Measurements from ENCODE around the gene SCART1.
"Not testable (repeated sequence)": the region's sequence is repeated elsewhere in the genome, so short reads cannot be mapped to it uniquely, and the experiment has no call there.

SCART1 gene

DNA sequence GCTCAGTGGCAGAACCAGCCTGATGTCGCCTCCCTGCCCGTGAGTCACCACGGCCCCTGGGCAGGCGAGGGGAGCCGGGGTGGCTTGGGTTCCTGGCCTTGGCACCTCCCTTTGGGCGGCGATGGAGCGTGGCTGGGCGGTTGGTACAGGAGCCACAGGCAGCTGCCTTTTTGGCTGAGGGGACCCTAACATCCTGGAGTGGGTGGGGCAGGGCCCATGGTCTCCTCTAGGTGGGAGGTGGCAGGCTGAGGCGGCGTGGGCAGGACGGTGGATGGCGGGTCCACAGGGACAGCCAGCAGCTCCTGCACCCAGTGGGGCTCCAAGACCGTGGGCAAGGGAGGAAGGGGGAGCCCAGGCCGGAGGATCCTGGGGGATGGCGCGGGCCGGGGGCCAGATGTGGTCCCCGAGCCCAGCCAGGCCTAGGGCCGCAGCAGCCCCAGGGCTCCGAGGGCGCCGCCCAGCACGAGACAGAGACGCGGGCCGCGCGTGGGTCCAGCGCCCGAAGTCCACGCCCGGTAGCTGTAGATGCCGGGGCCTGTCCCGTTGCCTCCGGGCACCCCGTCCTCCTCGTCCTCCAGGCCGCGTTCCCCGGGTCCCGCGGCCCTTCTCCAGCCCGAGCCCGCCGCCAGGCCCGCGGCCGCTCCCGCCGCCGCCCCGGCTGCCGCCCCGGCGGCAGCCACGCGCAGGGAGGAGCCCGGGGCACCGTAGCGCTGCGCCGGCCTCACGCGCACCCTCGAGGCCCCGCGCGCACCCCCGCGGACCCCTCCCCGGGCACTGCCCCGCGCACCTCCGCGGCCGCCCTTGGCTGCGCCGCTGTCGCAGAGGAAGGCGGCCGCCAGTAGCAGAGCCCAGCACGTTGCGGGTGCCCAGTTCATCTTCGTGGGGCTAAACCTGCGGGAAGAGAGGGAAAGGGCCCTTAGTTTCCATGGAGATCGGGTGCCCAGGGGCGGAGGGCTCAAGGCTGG is 30.7 kb upstream of the SCART1 start:
- Mint-ChIP-seq H3K4me3 (peak overlapping the region; percentile 70), H3K4me1 (peaks cover 24% of the 10 kb centered on the region), H3K27ac (no peak overlapping the region), H3K36me3 (peaks cover 19% of the 10 kb centered on the region), H3K9me3 (no peaks in the 10 kb centered on the region), H3K27me3 (no peaks in the 10 kb centered on the region)
- ATAC-seq: peak; percentile 49

DNA sequence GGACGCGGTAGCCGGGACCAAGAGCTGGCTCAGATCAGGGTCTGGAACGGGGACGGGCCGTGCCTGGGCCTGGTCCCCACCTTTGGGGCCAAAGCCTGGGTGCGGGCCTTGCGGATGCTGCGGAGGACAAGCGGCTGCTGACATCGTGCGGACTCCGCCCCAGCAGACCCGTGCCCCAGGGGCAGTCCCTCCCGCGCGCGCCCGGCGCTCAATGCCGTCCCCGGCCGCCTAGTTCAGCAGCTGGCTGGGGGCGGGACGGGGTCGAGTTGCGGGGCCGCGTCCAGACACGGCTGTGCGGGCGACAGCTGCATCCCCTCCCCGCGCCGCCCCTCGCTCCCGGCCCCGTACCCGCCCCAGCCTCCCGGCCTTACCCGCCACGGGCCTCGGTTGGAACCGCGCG is 29.6 kb upstream of the SCART1 start:
- H3K9me3 Mint-ChIP-seq, H3K27me3 Mint-ChIP-seq, H3K27ac Mint-ChIP-seq, H3K4me3 Mint-ChIP-seq: not testable (repeated sequence)
- Mint-ChIP-seq H3K36me3 (peaks cover 11% of the 10 kb centered on the region), H3K4me1 (peaks cover 24% of the 10 kb centered on the region)
- peak; percentile 44 for ATAC-seq

DNA sequence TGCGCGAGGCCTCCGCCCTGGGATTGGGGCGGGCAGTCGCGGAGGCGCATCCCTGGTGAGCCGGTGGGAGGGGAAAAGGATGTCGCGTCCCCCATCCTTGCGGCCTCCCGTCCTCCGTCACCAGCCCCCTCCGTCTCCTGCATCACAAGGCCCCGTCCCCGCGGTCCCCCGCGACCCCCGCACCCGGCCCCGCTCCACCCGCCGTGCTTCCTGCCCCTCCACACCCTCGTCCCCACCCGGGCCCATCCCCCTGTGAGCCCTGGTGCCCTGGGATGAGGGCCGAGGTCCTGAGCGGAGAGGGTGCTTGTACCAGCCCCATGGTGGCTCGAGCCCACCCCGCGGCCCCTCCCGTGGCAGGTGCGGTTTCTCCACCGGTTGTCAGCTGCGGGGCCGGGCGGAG is 29.1 kb upstream of the SCART1 start, which contains the start of gene SPRN:
Gene SPRN (minus strand): TSS at position 25 of the 400 bp plus-strand sequence. CDS start 944 bp downstream, outside the sequence.
- Mint-ChIP-seq H3K4me3 (peak within 1 kb of the TSS; percentile 70), H3K4me1 (peaks cover 24% of the 10 kb centered on the region)
- peak; percentile 59 for ATAC-seq
- not testable (repeated sequence) for H3K36me3 Mint-ChIP-seq, H3K27ac Mint-ChIP-seq, H3K27me3 Mint-ChIP-seq, H3K9me3 Mint-ChIP-seq

DNA sequence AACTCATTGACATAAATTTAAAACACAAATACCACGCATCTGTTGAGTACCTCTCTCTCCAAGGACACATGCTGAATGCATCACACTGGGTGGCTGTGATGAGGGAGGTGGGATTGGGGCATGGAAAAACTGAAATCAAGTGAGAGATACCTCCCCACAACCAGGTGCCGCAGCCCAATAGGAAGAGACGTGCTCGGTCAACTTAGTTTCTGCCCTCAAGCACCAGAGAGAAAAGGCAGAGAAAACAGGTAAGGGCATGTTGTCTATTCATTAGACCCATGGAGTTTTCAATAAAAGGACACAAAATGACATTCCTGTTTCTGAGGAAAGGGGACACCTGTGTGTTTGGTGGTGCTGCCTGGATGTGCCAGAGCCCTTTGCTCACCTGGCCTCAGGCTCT is 24.2 kb upstream of the SCART1 start:
- not testable (repeated sequence) for H3K36me3 Mint-ChIP-seq, H3K4me1 Mint-ChIP-seq, ATAC-seq, H3K4me3 Mint-ChIP-seq, H3K27ac Mint-ChIP-seq, H3K27me3 Mint-ChIP-seq, H3K9me3 Mint-ChIP-seq

DNA sequence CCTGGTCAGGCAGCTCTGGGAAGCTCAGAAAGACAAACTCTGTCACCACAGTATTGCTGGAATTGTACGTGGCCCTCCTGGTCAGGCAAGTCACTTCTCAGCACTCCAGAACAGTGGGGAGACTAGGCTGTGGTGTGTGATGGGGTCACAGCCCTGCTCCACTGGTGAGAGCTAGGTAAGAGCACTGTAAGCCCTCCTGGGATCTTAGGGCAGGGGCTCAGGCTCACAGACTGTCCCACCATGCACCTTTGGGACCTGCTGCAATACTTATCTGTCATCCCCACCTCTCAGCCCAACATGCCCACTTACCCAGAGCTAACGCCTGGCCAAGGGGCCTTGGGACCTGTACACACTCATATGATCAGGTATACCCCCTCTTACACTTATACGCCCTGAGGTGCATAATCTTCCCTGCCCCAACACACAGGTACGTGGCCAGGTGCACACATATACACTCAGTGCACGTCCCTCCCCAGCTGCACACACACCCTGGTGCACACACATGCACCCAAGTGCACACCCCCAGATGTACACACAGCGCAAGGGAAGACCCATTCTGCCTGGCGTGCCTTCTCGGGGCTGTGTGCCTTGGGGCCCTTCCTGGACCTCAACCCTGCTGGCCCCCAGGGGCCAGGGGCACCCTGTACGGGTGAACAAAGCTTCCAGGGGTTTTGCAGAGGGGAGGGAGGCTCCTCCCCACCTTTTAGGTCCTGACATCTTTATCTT is 21.7 kb upstream of the SCART1 start:
- H3K27me3 Mint-ChIP-seq, H3K4me1 Mint-ChIP-seq, H3K36me3 Mint-ChIP-seq, H3K9me3 Mint-ChIP-seq, H3K4me3 Mint-ChIP-seq, H3K27ac Mint-ChIP-seq: not testable (repeated sequence)
- ATAC-seq: peak; percentile 54

DNA sequence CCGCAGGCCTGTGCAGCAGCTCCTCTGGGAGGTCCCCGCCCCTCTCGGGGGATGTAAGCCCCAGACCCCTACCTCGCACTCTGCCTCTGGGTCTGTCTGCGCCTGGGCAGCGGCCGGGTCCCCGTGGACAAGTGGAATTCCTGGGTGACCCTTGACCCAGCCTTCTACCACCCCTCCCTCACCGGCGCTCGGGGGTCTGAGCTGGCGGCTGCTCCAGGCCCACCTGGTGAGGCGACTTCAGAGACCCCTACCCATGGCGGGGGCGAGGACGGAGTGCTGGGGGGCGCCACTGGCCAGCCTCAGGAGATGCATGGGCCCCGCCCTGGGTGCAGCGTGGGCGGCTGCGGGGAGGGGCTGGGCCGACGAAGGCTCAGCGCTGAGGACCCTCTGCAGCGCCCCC is 21.0 kb upstream of the SCART1 start:
- H3K9me3 Mint-ChIP-seq, ATAC-seq, H3K27ac Mint-ChIP-seq, H3K27me3 Mint-ChIP-seq, H3K4me1 Mint-ChIP-seq, H3K36me3 Mint-ChIP-seq, H3K4me3 Mint-ChIP-seq: not testable (repeated sequence)

DNA sequence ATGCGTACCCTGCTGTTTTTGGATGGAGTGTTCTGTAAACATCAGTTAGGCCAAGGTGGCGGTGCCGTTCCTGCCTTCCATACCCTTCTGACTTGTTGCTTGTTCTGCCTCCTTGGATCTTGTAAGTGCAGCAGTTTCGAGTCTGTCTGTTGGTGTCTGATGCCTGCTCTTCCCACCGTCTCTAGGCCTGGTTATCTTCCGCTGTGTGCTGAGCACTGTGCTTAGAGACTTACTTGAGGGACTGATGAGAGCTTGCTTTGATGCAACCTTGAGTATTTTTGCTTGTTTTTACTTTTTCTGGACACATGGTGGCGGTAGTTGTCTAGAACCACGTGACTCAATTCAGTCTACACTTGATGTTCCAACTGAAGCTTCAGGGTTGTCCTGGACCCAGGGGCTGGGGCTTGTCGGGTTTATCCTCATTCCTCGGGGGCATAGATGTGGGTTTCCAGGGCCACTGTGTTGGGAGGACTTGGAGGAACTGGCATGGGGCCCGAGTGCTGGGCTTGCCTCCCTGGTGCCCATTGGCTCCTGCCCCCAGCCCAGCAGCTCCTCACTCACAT is 15.0 kb upstream of the SCART1 start:
- H3K4me3 Mint-ChIP-seq: no peak overlapping the region

DNA sequence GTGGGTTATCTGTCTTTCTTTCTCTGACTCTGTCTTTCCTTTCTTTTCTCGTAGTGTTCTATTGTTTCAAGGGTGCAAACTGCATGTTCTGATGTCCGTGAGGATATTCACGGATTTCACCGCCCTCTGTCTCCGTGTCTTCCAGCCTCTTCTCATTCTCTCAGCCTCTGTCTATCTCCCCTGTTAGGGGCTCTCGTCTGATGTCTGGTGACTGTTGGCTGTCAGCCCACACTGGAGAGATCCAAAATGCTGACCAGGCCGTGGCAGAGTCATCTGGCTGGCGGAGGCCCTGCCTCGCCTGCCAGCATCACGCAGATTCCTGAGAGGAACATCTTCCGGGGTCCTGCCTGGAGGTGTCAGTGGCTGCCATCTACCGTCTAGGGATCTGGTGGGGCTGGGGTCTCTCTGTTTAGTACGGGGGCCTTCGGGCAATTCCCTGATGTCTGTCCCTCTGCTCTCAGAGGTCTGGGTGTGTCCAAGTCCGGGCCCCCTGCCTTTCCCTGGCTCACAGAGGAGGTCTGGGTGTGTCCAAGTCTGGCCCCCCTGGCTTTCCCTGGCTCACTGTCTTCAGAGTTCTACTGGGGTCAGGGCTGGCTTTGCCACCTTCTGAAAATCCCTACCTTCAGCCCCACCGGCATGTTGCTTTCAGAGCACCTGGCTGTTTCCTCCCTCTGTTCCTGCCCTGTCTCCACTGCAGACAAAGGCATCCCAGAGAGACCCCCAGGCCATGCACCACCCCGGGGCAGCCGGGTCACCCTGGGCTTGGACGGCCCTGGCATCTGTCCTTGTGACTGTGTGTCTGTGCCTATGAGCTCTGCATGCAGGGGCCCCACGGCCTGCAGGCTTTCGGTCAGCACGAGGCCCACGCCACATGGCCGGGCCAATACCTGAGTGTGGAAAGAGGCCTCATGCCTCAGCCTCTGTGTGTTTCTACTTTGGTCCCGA is 14.0 kb upstream of the SCART1 start:
- Mint-ChIP-seq H3K27me3 (peaks cover 8% of the 10 kb centered on the region), H3K4me3 (no peak overlapping the region), H3K27ac (no peak overlapping the region), H3K4me1 (peaks cover 21% of the 10 kb centered on the region), H3K36me3 (no peaks in the 10 kb centered on the region), H3K9me3 (peaks cover 6% of the 10 kb centered on the region)
- ATAC-seq: no peak

More for the DNA sequence above, 15.0 kb upstream of the SCART1 start:
- ATAC-seq: no peak
- Mint-ChIP-seq H3K36me3 (no peaks in the 10 kb centered on the region), H3K9me3 (peaks cover 6% of the 10 kb centered on the region), H3K27ac (no peak overlapping the region), H3K27me3 (peaks cover 7% of the 10 kb centered on the region), H3K4me1 (peaks cover 21% of the 10 kb centered on the region)

DNA sequence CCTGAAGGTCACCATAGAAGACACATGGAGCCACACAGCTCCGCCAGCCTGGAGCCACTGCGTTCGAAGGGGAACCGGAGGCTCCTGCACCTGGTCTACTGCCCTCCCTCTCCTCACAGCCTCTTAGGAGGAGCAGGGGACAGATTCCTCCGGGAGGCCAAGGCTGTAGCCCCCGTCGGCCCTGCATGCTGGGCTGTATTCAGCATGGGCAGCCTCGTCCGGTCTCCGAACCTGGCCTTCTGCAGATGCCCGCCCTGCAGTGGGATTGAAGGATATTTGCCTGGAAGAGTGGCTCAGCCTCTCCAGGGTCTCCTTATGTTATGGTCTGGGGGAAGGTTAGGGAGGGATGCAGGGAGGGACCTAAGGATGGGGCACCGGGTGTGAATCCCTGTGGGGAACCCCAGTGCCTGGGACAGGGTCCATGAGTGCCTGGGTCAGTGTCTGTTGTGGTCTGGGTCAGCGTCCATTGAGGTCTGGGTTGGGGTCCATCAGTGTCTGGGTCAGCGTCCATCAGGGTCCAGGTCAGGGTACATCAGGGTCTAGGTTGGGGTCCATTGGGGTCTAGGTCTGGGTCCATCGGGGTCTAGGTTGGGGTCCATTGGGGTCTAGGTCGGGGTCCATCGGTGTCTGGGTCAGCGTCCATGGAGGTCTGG is 13.0 kb upstream of the SCART1 start:
- Mint-ChIP-seq H3K4me3 (no peak overlapping the region), H3K27ac (no peak overlapping the region), H3K27me3 (peaks cover 17% of the 10 kb centered on the region), H3K9me3 (peaks cover 7% of the 10 kb centered on the region), H3K4me1 (peaks cover 21% of the 10 kb centered on the region), H3K36me3 (peaks cover 9% of the 10 kb centered on the region)
- no peak for ATAC-seq

DNA sequence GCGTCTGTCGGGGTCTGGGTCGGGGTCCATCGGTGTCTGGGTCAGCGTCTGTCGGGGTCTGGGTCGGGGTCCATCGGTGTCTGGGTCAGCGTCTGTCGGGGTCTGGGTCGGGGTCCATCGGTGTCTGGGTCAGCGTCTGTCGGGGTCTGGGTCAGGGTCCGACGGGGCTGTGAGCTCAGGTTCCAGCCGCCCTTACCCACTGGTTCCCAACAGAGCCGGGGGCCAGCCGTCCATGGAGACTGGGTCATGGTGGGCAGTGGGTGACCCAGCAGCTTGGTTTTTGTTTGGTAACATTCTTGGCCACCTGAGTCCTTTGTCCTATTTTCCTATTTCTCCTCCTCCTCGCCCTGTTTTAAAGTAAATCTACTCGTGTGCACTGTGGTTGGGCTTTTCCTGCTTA is 12.4 kb upstream of the SCART1 start:
- H3K27ac Mint-ChIP-seq, ATAC-seq, H3K9me3 Mint-ChIP-seq, H3K4me3 Mint-ChIP-seq, H3K36me3 Mint-ChIP-seq: not testable (repeated sequence)
- H3K27me3 Mint-ChIP-seq: peaks cover 19% of the 10 kb centered on the region
- H3K4me1 Mint-ChIP-seq: peaks cover 21% of the 10 kb centered on the region

DNA sequence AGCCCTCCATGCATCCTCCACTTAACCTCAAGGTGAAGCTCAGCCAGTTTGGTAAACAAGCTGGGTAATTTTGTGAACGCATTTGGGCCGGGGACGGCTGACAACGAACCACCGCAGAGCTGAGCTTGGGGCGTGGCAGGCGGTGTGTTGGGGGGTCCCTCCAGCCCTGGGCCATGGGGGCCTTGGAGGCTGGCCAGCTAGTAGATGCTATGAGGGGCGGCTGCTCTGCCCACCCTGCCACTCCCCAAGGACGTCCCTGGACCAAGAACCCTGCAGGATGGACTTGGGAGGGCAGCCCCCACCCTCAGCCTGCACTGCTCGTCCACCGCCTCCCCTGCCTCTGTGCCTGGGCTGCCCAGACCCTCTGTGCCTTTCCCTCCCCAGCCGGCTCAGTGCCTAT is 12.0 kb upstream of the SCART1 start:
- Mint-ChIP-seq H3K27ac (no peak overlapping the region), H3K27me3 (peaks cover 17% of the 10 kb centered on the region), H3K9me3 (peaks cover 8% of the 10 kb centered on the region), H3K4me3 (no peak overlapping the region), H3K4me1 (peaks cover 21% of the 10 kb centered on the region), H3K36me3 (peaks cover 14% of the 10 kb centered on the region)
- ATAC-seq: no peak

DNA sequence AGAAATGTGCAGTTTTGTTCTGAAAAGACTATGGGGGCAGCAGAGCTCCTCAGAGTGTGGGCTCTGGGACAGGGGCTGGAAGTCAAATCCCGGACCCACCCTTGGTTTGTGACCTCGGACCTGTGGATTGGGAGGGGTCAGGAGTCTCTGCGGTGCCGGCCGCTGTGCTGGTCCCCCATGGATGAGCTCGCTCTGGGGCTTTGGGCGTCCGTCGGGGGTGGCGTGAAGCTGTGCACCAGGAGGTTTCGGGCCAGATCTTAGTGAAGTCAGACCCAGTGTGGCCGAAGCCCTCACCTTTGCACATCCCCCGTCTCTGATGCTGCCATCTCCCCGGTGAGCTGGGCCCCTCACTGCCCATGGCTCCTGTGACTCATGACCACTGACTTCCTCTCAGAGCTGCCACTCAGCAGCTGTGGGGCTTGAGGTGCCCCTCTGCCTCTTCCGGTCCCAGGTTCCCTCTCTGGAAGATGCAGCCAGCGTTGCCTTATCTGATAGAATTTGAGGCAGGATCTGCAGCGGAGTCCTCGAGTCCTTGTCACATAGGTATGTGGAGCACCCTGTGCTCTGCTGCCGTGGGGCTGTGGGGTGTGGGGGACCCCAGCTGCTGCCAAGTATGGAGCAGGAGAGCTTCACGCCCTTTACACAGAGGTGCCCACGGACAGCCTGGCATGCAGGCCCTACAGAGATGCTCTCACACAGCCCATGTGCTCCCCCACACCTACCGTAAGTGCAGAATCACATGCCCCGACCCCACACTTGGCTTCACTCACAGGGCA is 11.4 kb upstream of the SCART1 start:
- no peak overlapping the region for H3K27ac Mint-ChIP-seq

DNA sequence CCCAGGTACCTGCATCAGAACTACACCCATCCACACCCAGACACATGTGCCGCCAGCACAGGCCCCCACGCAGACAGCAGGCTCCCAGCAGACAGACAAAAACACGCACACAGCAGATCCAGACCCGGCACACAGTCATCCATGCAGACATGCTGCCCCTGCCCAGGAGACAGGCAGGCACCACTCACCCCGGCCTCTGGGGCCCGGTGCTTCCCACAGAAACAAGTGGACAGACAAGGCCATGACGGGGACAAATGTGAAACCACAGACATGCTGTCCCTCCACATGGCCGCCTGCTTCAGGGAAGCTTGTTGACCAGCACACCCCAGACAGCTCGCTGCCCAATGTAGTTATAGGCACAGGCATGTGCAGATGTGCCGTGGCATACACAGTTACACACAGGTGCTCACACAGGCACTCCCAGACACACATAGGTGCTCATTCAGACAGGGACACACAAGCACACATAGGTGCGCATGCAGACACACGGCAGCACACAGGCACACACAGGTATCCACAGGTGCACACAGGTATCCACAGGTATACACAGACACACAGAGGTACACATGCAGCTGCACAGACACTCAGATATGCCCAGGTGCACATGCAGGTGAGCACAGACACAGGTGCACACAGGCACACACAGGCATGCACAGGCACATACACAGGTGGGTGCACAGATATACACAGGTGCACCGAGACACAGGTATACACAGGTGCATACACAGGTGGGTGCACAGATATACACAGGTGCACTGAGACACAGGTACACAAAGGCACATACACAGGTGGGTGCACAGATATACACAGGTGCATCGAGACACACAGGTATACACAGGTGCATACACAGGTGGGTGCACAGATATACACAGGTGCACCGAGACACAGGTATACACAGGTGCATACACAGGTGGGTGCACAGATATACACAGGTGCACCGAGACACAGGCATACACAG is 10.5 kb upstream of the SCART1 start:
- peaks cover 29% of the 10 kb centered on the region for H3K36me3 Mint-ChIP-seq
- ATAC-seq: no peak
- H3K4me1 Mint-ChIP-seq: peaks cover 16% of the 10 kb centered on the region
- H3K27me3 Mint-ChIP-seq: peaks cover 12% of the 10 kb centered on the region
- H3K27ac Mint-ChIP-seq: no peak overlapping the region
- peaks cover 20% of the 10 kb centered on the region for H3K9me3 Mint-ChIP-seq
- H3K4me3 Mint-ChIP-seq: no peak overlapping the region

More for the DNA sequence above, 11.4 kb upstream of the SCART1 start:
- Mint-ChIP-seq H3K36me3 (peaks cover 20% of the 10 kb centered on the region), H3K27me3 (peaks cover 12% of the 10 kb centered on the region), H3K4me3 (no peak overlapping the region), H3K4me1 (peaks cover 21% of the 10 kb centered on the region), H3K9me3 (peaks cover 12% of the 10 kb centered on the region)
- no peak for ATAC-seq

All from stimulated activated memory B cell treated with anti-CD40 and anti-IgM and Interleukin-4, amounts not matched to agents 10 μg/mL and 1 μg/mL and 100 μg/mL, for 72 hours (primary cell).